Measurements from ENCODE around the gene MKRN2OS.

- TF ChIP-seq CEBPB (IDR thresholded peaks at IDR 0.05) (peak; percentile 68), RAD21 (IDR thresholded peaks at IDR 0.05; ENCODE audit: low read depth) (no peak), EP300 (IDR thresholded peaks at IDR 0.05; ENCODE audit: borderline replicate concordance) (no peak), EGR1 (IDR thresholded peaks at IDR 0.05) (no peak), TAF1 (IDR thresholded peaks at IDR 0.05; ENCODE audit: low read depth) (no peak), FOXM1 (IDR thresholded peaks at IDR 0.05; ENCODE audit: borderline replicate concordance, low read depth) (no peak), MAX (IDR thresholded peaks at IDR 0.05) (no peak), REST (IDR thresholded peaks at IDR 0.05; ENCODE audit: low read depth) (no peak), CREB1 (IDR thresholded peaks at IDR 0.05; ENCODE audit: low read depth) (no peak), ZBTB7A (IDR thresholded peaks at IDR 0.05; ENCODE audit: low read depth) (no peak), TCF12 (IDR thresholded peaks at IDR 0.05; ENCODE audit: low read depth) (no peak), YY1 (IDR thresholded peaks at IDR 0.05; ENCODE audit: low read depth) (no peak)
Observed at GRCh38 chr3:12588039-12589009, 43.0 kb upstream of the MKRN2OS start.

Data from Ishikawa (cell line).